SIG-M5 treated with dmso at 0.1 percent for 504 hours (cell line): ENCODE results near the gene ICAM4.
"Not testable (repeated sequence)": the region's sequence is repeated elsewhere in the genome, so short reads cannot be mapped to it uniquely, and the experiment has no call there.

ENCODE experiments used
- DNase-seq: peaks from one replicate; lab custom pipeline; 2025; ENCODE audit not compliant: unreplicated experiment; lab: John Stamatoyannopoulos, UW

Gene ICAM4

DNA sequence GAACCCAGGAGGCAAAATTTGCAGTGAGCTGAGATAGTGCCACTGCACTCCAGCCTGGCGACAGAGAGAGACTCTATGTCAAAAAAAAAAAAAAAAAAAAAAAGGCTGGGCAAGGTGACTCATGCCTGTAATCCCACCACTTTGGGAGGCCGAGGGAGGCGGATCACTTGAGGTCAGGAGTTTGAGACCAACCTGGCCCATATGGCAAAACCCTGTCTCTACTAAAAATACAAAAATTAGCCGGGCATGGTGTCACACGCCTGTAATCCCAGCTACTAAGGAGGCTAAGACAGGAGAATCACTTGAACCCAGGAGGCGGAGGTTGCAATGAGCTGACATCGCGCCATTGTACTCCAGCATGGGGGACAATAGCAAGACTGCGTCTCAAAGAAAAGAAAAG lies 50.0 kb downstream of the ICAM4 start:
- DNase-seq: not testable (repeated sequence)
